ENCODE results near the gene PDCD11.

PDCD11 gene

DNA sequence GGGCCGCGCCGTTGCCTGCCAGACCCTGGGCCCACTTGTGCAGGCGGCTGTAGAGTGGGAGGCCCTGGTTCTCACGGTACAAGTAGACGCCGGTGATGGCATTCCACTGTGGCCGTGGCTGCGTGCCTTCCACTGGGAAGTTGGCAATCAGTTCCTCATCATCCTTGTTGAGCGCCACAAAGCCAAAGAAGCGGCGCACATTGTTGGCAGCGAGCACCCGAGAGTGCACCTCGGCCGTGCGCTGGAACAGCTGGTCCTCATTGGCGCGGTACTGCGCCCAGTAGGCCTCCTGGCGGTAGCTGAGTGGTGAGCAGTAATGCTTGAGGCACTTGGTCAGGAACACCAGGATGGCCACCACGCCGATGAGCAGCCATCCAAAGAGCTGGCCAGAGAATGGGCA lies 50.8 kb downstream of the PDCD11 start:
- Histone ChIP-seq H3K4me2 (ENCODE audit: low read length) (no peak overlapping the region), H3K36me3 (ENCODE audit: control insufficient read depth, insufficient read depth, low read length) (no peaks in the 10 kb centered on the region), H3K9me3 (ENCODE audit: control insufficient read depth, low read length) (no peaks in the 10 kb centered on the region), H2AFZ (no peak overlapping the region), H3K27me3 (ENCODE audit: control insufficient read depth, insufficient read depth, low read length) (no peaks in the 10 kb centered on the region), H3K4me1 (no peaks in the 10 kb centered on the region), H3K9ac (no peak overlapping the region), H3K4me3 (ENCODE audit: low read depth, low read length) (no peak overlapping the region), H3K27ac (no peak overlapping the region), H3K79me2 (no peaks in the 10 kb centered on the region)
- TF ChIP-seq, protein P1, sequence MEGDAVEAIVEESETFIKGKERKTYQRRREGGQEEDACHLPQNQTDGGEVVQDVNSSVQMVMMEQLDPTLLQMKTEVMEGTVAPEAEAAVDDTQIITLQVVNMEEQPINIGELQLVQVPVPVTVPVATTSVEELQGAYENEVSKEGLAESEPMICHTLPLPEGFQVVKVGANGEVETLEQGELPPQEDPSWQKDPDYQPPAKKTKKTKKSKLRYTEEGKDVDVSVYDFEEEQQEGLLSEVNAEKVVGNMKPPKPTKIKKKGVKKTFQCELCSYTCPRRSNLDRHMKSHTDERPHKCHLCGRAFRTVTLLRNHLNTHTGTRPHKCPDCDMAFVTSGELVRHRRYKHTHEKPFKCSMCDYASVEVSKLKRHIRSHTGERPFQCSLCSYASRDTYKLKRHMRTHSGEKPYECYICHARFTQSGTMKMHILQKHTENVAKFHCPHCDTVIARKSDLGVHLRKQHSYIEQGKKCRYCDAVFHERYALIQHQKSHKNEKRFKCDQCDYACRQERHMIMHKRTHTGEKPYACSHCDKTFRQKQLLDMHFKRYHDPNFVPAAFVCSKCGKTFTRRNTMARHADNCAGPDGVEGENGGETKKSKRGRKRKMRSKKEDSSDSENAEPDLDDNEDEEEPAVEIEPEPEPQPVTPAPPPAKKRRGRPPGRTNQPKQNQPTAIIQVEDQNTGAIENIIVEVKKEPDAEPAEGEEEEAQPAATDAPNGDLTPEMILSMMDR (IDR thresholded peaks at IDR 0.05) = no peak

DNA sequence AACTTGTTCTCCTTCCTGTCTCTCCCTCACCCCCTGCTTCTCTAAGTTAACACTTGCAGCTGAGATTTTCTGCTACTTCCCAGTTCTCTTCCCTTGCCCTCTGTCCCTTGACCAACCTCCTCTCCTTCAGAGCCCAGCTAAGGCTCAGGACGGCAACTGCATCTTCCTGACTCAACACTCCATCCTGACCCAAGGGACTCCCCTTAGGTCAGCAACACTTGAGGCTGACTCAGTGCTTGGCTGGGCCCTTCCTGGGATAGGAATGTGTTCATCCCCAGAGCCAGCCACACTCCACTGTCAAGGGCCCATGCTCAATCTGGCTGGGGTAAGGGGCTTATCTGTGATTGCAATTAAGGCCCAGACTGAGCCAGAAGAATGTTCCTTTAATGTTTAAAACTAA lies 52.3 kb downstream of the PDCD11 start:
- no peak overlapping the region for H3K4me3 ChIP-seq (ENCODE audit: low read depth, low read length)
- no peak overlapping the region for H3K27ac ChIP-seq
- no peak overlapping the region for H3K9ac ChIP-seq
- H3K4me2 ChIP-seq (ENCODE audit: low read length) = no peak overlapping the region
- no peaks in the 10 kb centered on the region for H3K79me2 ChIP-seq
- TF ChIP-seq, protein P1 (IDR thresholded peaks at IDR 0.05) = no peak
- H3K9me3 ChIP-seq (ENCODE audit: control insufficient read depth, low read length) = no peaks in the 10 kb centered on the region
- H3K27me3 ChIP-seq (ENCODE audit: control insufficient read depth, insufficient read depth, low read length) = no peaks in the 10 kb centered on the region
- no peaks in the 10 kb centered on the region for H3K36me3 ChIP-seq (ENCODE audit: control insufficient read depth, insufficient read depth, low read length)
- H3K4me1 ChIP-seq = peaks cover 7% of the 10 kb centered on the region
- H2AFZ ChIP-seq = no peak overlapping the region

DNA sequence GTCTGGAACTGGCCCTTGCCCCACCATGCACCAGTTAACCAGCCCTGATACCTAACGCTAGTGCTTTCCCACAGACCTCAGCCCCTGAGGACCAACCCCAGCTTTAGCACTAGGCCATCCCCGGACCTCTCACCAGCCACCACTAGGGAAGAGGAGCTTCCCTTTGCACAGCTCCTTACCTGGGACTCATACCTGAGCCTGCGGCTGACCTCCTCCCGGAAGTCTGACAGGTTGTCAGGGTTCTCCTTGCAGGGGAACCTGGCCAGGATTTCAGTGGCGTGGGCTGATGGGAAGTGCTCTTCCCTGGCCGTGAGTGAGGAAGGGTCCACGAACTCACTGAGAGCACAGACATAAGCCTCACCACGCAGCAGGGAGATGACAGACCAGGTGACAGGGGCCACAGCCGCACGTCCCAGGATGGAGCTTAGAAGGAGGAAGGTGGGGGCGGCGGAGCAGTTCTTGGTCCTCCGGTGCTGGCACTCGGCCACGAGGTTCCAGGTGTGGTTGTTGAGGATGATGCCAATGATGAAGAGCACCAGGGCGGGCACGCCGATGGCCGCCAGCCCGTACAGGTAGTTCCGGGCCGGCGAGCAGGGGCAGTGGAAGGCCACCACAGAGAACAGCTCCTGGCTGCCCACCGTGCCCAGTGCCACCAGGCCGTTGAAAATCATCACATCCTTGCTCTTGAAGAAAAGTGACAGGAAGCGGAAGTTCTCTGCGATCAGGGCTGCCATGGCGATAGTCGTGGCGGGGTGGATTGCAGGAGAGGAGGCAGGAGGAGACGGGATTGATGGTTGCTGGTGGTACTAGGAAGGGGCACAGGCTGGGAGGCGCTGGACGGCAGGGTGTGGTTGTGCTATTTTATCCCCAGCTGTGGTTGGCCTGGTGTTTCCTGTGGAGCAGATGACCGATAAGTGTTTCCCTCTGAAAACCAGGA lies 53.0 kb downstream of the PDCD11 start:
- H3K27me3 ChIP-seq (ENCODE audit: control insufficient read depth, insufficient read depth, low read length) = no peaks in the 10 kb centered on the region
- no peak overlapping the region for H3K4me2 ChIP-seq (ENCODE audit: low read length)
- H3K4me1 ChIP-seq = peaks cover 7% of the 10 kb centered on the region
- TF ChIP-seq, protein P1 (IDR thresholded peaks at IDR 0.05) = no peak
- no peaks in the 10 kb centered on the region for H3K36me3 ChIP-seq (ENCODE audit: control insufficient read depth, insufficient read depth, low read length)
- peak overlapping the region; percentile 7 for H3K27ac ChIP-seq
- H3K9ac ChIP-seq = no peak overlapping the region
- no peak overlapping the region for H2AFZ ChIP-seq
- H3K4me3 ChIP-seq (ENCODE audit: low read depth, low read length) = no peak overlapping the region
- no peaks in the 10 kb centered on the region for H3K9me3 ChIP-seq (ENCODE audit: control insufficient read depth, low read length)
- H3K79me2 ChIP-seq = no peaks in the 10 kb centered on the region

DNA sequence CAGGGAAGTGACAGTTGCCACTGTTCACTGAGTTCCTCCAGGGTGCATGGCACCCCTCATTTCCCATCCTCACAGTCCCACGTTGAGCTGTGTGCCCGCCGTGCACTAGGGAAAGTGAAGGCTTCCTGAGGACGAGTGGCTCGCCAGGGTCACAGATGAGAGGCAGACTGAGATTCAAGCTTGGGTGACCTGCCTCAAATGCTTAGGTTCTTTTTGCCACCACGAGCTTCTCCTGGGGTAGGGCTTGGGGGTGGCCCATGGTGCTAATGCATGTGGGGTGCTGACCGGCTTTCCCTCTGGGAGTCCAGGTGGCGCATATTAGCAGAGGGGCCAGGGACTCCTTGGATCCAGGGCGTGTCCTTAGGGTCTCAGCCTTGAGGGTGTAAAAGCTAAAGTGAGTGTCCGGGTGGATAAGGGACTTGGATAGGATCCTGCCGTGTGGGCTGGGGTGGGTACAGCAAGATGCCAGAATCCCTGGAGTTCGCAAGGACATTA lies 53.8 kb downstream of the PDCD11 start:
- Histone ChIP-seq H2AFZ (no peak overlapping the region), H3K36me3 (ENCODE audit: control insufficient read depth, insufficient read depth, low read length) (no peaks in the 10 kb centered on the region), H3K4me1 (peaks cover 7% of the 10 kb centered on the region), H3K9ac (no peak overlapping the region), H3K27ac (peak overlapping the region; percentile 21), H3K79me2 (no peaks in the 10 kb centered on the region), H3K9me3 (ENCODE audit: control insufficient read depth, low read length) (no peaks in the 10 kb centered on the region), H3K27me3 (ENCODE audit: control insufficient read depth, insufficient read depth, low read length) (no peaks in the 10 kb centered on the region), H3K4me3 (ENCODE audit: low read depth, low read length) (no peak overlapping the region), H3K4me2 (ENCODE audit: low read length) (no peak overlapping the region)
- TF ChIP-seq, protein P1 (IDR thresholded peaks at IDR 0.05) = no peak

Data from parathyroid adenoma (tissue), 2 donors.